ENCODE results near the gene REV3L. TPM values are rescaled to one million over a fixed set of nuclear protein-coding genes. Genes with fewer than 3 reads are reported as not detected.

REV3L gene
- total and polyA plus RNA-seq, 2 of the 13 experiments (the other 11 are each of a cell fraction or from before 2014, with no cell fraction given): 12.8 to 31.3 TPM

GRCh38 chr6:111482188-111482958 is 645 bp downstream of the REV3L start:
- H3K4me1 ChIP-seq (ENCODE audit: insufficient read depth, low read length): peaks cover 53% of the 10 kb centered on the region
- ATAC-seq (peak; percentile 39), DNase-seq (ENCODE audit: low spot score) (peak; percentile 23), FAIRE-seq (no peak)
- under 1% methylated on average over 32 of the region's 88 CpGs for WGBS (ENCODE audit: low lambda C conversion rate)
- H3K9me3 ChIP-seq (ENCODE audit: low read length): no peaks in the 10 kb centered on the region
- intact Hi-C loops (cut with micrococcal nuclease; ENCODE audit: unreplicated experiment) (loop anchor here (5.0 kb wide), 2 partner anchors 110 to 130 kb away; no protein-coding TSS in a partner anchor), in situ Hi-C loops (cut with HindIII; ENCODE audit: extremely low pct_ligation_motif_present, low pct_unique_long_range_greater_than_20kb) (no loop called here)
- H3K27ac ChIP-seq (ENCODE audit: extremely low read length, insufficient read depth, low read length): peak overlapping the region; percentile 98
- peak overlapping the region; percentile 95 for H3K9ac ChIP-seq (ENCODE audit: insufficient read depth, low read depth, low read length)
- no peak overlapping the region for H2AFZ ChIP-seq (ENCODE audit: low read length)
- peaks cover 80% of the 10 kb centered on the region for H3K79me2 ChIP-seq (ENCODE audit: insufficient read depth, low read length)
- H3K4me3 ChIP-seq (replicated peaks in 1 of 3; ENCODE audit: insufficient read depth in 1 of 3, low read depth in 2 of 3, low read length in 3 of 3): peak overlapping the region; percentile 92 to 95 (median 94)
- peaks cover 9% of the 10 kb centered on the region for H4K20me1 ChIP-seq (ENCODE audit: insufficient read depth, low read length)
- CTCF ChIA-PET (ENCODE audit: low intra/inter-chr PET ratio, low total read pairs): no interaction called here
- BruUV-seq (replicated peaks): no TSS peak
- peak overlapping the region; percentile 90 for H3K4me2 ChIP-seq (ENCODE audit: low read depth, low read length)
- POLR2A ChIA-PET: interaction anchor here (0.6 to 2.9 kb wide), 17 partner anchors 7 to 307 kb away, joined by 3 to 42 read pairs (median 4); partner anchors contain the start of gene TRAF3IP2
- peaks cover 0 to 3% of the 10 kb centered on the region in 2 experiments; a peak in 1 of 5 replicates for H3K27me3 ChIP-seq (ENCODE audit: control insufficient read depth in 1 of 2, insufficient read depth in 2 of 2, low read length in 2 of 2)
- no peaks in the 10 kb centered on the region for H3K36me3 ChIP-seq (replicated peaks in 1 of 2; ENCODE audit: control insufficient read depth in 1 of 2, insufficient read depth in 2 of 2, low read length in 2 of 2)
- TF ChIP-seq FOXO1 (CRISPR knock-in tag; IDR thresholded peaks at IDR 0.05) (0 out of 2 replicates have a peak, but pooled peaks have one; percentile 14), ZNF800 (CRISPR knock-in tag; IDR thresholded peaks at IDR 0.05) (0 out of 2 replicates have a peak, but pooled peaks have one; percentile 23), ZNF574 (CRISPR knock-in tag; IDR thresholded peaks at IDR 0.05) (peak; percentile 61), ZNF724P (CRISPR knock-in tag; IDR thresholded peaks at IDR 0.05; ENCODE audit: borderline replicate concordance) (0 out of 2 replicates have a peak, but pooled peaks have one; percentile 51), ZNF354B (CRISPR knock-in tag; IDR thresholded peaks at IDR 0.05) (peak; percentile 85; the same call in 1 of the 2 replicates), ZNF782 (CRISPR knock-in tag; IDR thresholded peaks at IDR 0.05; ENCODE audit: borderline replicate concordance) (peak; percentile 64; the same call in 1 of the 2 replicates), TCF7L2 (IDR thresholded peaks at IDR 0.05; ENCODE audit: low read depth, low read length) (no peak), ZNF841 (CRISPR knock-in tag; IDR thresholded peaks at IDR 0.05; ENCODE audit: borderline replicate concordance) (0 out of 2 replicates have a peak, but pooled peaks have one; percentile 10), THAP7 (CRISPR knock-in tag; IDR thresholded peaks at IDR 0.05) (0 out of 2 replicates have a peak, but pooled peaks have one; percentile 5), ZNF788 (CRISPR knock-in tag; IDR thresholded peaks at IDR 0.05; ENCODE audit: borderline replicate concordance) (peak; percentile 19; the same call in 1 of the 2 replicates), NR0B2 (CRISPR knock-in tag; IDR thresholded peaks at IDR 0.05) (peak; percentile 25; the same call in 1 of the 2 replicates), ZNF350 (CRISPR knock-in tag; IDR thresholded peaks at IDR 0.05; ENCODE audit: borderline replicate concordance, low read depth) (peak; percentile 34; the same call in 1 of the 2 replicates), ZNF550 (CRISPR knock-in tag; IDR thresholded peaks at IDR 0.05; ENCODE audit: borderline replicate concordance) (0 out of 2 replicates have a peak, but pooled peaks have one; percentile 72), ZFP90 (CRISPR knock-in tag; IDR thresholded peaks at IDR 0.05; ENCODE audit: borderline replicate concordance) (0 out of 2 replicates have a peak, but pooled peaks have one; percentile 7), ZNF576 (CRISPR knock-in tag; IDR thresholded peaks at IDR 0.05) (0 out of 2 replicates have a peak, but pooled peaks have one; percentile 4)

All from HepG2 (cell line).